A549 treated with Mapracorat at 1 μM for 4 hours (cell line): ENCODE results near the gene C19orf53. TPM values are rescaled to one million over a fixed set of nuclear protein-coding genes. Genes with fewer than 3 reads are reported as not detected.

Experiments
- total RNA-seq: library from RNA; stranded (reverse); fragments of 200-300 nt; extraction: Qiagen RNA extraction; gene quantifications from 5 replicates; pipeline ENCODE4 v1.2.3, GENCODE V29; 2022

The C19orf53 gene
- total RNA-seq, result 148 to 212 TPM (median 205 TPM) in 5 replicates

GRCh38 chr19:13774217-13775191, at the start of gene C19orf53:
C19orf53 (plus strand) TSS chr19:13774456; CDS start chr19:13774478, 22 bp downstream.

GRCh38 chr19:13764101-13764807, 10.0 kb upstream of the C19orf53 start, which contains the start of gene MRI1:
MRI1 (plus strand) TSS chr19:13764522; CDS start chr19:13764589, 67 bp downstream.

GRCh38 chr19:13794757-13795589, 20.7 kb downstream of the C19orf53 start, which contains the start of gene ZSWIM4:
ZSWIM4 (plus strand) TSS chr19:13795443; CDS start chr19:13795649, 206 bp downstream.

Other genes with a start within 250 kb of the C19orf53 start
- 7.9 to 15.5 TPM (median 13.4 TPM) in 5 replicates for gene MRI1, start 9.9 kb upstream of the C19orf53 start, total RNA-seq
- 2.9 to 4.5 TPM (median 4.0 TPM) in 5 replicates for gene ZSWIM4, start 21.0 kb downstream of the C19orf53 start, total RNA-seq
- gene NANOS3, start 102.7 kb downstream of the C19orf53 start, total RNA-seq, result 1.4 to 3.8 TPM (median 2.4 TPM) in 5 replicates
- gene BRME1, start 131.7 kb downstream of the C19orf53 start, total RNA-seq, result 0.38 to 1.6 TPM (median 0.49 TPM) in 3 of 5 replicates, not detected in the others
- 6.8 to 10.7 TPM (median 9.5 TPM) in 5 replicates for gene CC2D1A, start 131.7 kb downstream of the C19orf53 start, total RNA-seq
- 0.62 to 1.8 TPM (median 1.4 TPM) in 5 replicates for gene PODNL1, start 164.0 kb downstream of the C19orf53 start, total RNA-seq
- 13.8 to 23.9 TPM (median 22.1 TPM) in 5 replicates for gene DCAF15, start 178.1 kb downstream of the C19orf53 start, total RNA-seq
- 2.6 to 5.7 TPM (median 5.1 TPM) in 5 replicates for gene RFX1, start 231.9 kb downstream of the C19orf53 start, total RNA-seq